Measurements from ENCODE around the gene GLB1L3.
"Not testable (repeated sequence)": the region's sequence is repeated elsewhere in the genome, so short reads cannot be mapped to it uniquely, and the experiment has no call there.

Gene GLB1L3

DNA sequence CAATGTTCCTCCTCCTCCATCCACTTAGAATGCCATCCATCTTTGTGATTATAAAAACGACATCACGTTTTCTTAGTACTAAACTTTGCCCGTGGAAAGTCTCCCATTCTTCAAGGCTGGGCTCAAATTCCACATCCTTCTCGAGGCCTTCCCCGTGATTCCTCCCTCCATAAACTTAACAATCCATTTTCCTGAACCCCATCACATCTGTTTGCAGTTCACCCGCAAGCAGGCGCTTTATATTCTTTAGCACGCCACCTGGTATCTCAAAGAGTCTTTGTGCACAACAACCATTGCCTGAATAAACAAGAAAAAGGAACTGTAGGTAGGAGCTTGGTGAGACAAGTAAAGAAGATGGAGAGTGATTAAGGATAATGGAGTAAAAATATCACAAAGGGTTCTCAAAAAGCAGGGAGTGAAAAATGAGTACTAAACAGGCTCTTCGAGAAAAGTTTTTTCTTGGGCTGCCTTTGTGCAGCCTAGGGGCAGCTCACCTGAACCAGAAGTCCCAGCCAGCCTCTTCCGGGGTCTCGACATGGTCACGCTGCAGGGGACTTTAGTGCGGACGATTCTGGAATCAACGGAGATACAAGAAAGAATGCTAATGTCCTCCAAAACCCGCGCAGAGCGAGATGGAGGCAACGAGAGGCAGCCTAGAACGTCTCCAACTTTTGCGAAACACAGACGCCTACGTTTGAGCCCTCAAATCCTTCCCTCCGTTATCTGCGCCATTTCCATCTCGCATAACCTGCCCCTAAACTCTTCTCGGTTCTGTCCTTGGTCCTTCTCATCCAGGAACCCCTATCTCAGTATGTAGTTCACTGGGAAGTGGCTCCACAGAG is 23.6 kb upstream of the GLB1L3 start:
- no peak for DNase-seq

DNA sequence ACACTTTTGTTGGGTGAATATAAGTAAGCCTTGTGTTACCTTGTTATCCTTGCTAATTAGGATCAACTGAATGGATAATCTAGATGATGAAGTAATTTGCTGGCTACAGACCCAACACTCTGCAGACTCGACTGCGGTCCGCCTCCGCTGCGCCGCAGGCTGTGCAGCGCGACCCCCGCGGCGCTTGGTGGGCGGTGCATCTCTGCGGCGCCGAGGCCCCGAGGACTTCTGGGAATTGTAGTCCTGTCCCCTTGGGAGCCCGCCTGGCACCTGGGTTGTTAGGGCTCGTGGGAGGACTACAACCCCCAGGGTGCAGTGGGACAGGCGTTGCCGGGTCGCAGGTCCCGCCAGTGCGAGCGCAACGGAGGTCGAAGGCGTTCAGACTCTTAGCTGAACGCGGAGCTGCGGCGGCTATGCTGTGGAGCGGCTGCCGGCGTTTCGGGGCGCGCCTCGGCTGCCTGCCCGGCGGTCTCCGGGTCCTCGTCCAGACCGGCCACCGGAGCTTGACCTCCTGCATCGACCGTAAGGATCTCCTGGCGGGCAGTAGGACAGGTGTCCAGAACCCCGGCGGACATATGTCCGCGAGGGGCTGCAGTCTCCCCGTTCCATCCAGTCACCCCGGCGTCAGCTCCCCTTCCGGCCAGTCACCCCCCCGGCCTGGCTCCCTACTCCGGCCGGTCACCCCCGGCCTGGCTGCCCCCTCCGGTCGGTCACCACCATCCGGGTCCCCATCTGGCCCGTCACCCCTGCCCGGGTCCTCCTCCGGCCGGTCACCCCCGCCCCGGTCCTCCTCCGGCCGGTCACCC is 22.8 kb upstream of the GLB1L3 start, which contains the start of the genes ACAD8 and THYN1:
Gene ACAD8, plus strand, starts transcription at position 381 of the 806 bp plus-strand sequence. Its CDS starts 33 bp downstream, at position 414.
Gene THYN1, minus strand, starts transcription at position 165 of the 806 bp plus-strand sequence. CDS start 470 bp downstream, outside the sequence.
- DNase-seq: peak; percentile 98

DNA sequence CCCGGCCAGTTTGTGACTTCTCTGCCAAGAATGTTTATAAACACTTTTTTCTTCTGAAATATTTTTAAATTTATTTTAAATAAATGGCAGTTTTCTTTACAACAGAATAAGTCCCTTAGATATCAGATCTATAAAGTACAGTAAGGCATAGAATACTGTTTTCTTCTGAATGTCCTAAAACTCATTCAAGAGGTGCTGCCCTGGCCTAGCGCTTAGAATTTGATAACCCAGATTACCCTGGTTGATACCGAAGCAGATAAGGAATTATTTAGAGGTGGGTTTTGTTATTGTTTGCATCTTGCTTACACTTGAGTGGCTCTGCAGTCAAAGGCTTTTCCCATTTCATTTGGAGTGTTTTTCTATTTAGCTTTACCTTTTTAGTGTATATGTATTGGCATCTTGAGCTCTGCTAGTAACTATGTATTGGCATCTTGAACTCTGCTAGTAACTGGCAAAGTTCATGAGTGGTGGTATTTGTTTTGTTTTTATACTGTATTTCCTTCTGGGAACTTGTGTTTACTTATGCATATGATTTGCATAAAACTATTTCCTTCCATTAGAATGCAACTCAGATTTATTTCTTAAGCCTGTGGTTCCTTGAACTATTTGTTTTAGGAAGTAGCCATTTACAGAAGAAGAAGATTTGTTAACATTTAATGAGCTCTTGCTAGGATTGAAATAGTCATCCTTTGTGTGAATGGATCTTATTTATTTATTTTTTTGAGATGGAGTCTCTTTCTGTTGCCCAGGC is 21.6 kb upstream of the GLB1L3 start:
- no peak for DNase-seq

DNA sequence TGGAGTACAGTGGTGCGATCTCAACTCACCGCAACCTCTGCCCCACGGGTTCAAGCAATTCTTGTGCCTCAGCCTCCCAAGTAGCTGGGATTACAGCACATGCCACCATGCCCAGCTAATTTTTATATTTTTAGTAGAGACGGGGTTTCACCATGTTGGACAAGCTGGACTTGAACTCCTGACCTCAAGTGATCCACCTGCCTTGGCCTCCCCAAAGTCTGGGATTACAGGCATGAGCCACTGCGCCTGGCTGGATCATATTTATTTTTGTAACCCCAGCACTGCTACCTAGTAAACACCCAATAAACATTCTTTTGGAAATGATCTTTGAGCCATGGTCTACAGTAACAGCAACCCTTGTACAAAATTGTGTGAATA is 21.0 kb upstream of the GLB1L3 start:
- DNase-seq: not testable (repeated sequence)

DNA sequence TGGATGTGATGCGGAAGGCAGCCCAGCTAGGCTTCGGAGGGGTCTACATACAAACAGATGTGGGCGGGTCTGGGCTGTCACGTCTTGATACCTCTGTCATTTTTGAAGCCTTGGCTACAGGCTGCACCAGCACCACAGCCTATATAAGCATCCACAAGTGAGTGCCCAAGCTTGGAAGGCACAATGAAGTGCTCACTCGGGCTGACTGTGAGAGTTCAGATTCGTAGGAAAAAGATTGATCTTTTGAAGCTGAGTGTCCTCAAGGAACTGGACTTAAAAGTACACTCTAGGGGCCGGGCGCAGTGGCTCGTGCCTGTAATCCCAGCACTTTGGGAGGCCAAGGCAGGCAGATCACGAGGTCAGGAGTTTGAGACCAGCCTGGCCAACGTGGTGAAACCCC is 19.1 kb upstream of the GLB1L3 start:
- DNase-seq: no peak

DNA sequence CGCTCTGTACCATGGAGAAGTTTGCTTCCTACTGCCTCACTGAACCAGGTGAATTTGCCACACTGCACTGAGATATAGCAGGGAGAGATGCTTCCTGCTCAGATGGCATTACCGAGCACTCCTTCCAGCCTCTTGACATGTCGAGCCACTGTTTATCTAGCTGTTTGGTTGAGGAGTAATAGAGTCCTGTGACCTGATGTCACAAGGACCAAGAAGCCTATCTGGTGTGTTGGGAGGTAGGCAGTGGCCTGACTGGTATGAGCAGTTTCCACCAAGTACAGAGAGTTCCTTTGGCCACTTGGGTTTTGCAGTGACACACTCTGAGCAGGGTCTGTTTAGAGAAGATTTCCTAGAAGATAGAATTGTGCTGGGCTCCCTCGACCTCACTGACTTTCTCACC is 17.6 kb upstream of the GLB1L3 start:
- DNase-seq: no peak

DNA sequence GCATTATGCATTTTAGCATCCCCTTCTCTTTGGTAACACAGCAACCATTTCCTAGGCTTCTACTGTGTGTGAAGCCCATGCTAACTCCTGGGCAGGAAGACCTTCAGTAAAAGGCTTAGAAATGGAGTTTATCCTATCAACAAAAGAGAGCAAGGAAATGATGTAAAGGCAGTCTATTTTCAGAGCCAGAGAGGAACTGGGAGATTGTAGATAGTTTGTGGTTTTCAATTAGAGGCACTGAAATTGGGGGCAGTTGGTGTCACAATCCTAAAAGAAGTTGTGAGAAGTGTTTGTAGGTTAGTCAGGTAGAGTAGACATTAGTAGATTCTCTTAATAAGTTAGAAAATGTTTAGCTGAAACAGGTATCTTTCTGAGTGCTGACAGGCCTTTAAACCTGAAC is 15.7 kb upstream of the GLB1L3 start:
- no peak for DNase-seq

DNA sequence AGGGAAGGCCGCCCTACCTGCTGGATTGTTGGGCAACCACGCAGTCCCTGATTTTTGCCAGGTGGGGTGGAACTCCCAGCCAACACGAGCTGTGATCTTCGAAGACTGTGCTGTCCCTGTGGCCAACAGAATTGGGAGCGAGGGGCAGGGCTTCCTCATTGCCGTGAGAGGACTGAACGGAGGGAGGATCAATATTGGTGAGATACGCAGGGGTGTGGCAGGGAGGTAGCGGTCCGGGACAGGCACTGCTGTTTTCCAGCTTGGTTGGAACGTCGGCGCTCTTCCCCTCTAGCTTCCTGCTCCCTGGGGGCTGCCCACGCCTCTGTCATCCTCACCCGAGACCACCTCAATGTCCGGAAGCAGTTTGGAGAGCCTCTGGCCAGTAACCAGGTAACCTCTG is 15.2 kb upstream of the GLB1L3 start:
- DNase-seq: no peak

DNA sequence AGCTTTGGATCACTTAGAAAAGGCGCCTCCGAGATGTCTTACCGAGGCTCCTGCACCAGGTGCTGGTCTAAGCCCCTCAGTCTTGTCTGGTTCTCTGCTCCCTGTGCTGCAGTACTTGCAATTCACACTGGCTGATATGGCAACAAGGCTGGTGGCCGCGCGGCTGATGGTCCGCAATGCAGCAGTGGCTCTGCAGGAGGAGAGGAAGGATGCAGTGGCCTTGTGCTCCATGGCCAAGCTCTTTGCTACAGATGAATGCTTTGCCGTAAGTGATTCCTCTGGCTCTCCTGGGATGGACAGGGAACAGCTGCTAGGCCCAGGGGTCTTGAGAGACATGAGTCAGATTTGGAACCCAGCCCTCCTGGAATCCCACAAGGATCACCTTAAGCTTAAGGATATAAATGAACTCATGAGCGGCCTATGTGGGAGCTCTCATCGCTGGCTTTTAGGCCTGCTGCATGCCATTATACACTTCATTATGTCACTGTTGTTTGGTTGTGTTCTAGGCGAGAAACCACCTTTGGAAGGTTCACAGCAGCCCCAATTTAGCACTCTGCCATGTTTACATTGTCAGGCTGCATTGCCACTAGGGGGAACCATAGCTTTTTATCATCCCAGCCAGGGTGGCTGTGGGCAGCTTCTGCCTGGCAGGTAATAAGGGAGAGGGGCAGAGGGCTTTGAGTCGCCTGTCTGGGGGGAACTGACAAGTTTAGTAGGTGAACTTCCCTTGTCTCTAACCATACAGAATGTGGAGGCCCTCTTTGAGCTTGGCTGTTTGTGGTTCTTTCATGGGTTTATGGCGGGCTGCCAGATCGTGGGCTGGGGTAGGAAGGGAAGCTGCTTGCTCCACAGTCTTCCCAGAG is 14.3 kb upstream of the GLB1L3 start:
- peak; percentile 18 for DNase-seq

DNA sequence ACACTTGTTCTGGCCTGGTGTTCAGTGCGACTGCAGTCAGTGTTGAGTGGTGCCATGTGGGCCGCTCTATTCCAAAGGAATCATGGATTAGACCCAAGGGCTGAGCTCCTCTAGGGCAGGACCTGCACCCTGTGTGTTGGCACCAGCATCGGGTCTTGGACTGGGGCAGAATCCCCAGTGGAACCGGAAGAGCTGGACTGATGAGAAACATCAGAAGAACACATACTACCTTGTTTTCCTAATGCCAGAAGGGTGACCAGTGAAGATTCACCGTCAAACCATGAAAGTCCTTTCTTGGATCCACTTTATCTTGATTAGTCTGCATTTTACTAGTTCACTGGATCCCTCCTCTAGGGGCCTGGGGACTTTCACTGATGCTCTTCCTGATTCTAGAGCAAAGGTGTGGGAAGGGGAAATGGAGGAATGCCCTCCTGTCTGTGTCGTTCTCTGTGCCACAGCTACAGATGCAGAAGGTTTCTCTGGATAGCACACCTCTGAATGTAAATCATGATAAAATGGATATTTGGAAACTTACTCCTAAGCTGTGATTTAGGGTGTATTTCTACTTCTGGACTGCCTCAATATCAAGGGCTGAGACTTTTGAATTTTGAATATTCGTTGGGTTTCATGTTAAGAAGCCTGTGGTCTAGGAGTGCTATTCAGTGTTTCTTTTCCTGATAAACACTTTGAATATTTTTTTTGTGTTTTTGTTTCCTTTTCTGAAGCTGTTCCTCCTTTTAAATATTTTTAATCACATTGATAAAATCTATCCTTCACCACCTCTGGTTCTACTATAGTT is 11.0 kb upstream of the GLB1L3 start:
- DNase-seq: no peak

DNA sequence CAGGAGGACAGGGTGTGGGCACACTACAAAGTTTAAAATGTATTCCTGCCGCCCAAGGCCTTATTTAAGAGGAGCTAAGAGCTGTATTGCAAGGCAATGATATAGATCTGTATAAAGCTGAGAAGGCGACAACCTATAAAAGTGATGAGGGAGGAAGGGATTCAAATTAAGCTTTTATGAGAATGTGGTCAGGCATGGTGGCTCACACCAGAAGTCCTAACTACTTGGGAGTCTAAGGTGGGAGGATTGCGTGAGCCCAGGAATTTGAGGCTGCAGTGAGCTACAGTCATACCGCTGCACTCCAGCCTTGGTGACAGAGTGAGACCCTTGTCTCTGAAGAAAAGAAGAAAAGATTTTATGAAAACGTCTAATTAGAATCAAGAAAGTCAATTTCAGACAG is 9.7 kb upstream of the GLB1L3 start:
- DNase-seq: no peak

DNA sequence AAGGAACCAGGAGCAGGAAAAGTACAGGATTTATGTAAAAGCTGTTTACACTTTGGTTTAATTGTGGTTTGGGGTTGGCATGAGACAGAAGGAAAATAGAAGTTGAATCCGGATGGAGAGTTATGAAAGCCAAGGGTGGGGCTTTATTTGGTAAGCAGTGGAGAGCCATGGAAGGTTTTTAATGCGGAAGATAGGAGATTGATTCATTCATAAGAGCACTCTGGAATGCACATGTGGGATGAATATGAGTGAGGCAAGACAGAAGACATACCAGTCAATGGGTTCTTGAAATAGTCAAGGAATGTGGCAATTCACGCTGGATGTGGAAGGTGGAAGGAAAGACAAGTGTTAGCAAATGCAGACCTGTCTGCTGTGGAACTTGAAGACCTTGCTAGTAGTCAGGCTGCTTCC is 9.3 kb upstream of the GLB1L3 start:
- DNase-seq: no peak

DNA sequence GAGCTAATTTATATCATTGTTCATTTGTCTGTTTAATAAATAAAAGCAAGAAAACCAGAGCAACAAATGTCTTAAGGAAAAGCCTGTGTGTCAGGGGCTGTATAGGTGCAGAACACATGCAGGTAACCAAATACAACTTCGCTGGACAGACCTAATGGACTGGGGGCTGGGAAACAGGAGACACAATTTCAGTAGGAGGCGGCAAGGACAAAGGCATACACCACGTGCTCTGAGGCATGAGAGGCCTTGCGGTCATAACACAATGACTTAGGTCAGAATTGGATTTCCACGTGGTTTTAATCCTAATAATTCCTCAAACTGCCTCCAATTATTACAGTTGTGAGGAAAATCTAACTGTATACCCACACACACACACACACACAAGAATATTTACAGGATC is 8.7 kb upstream of the GLB1L3 start:
- no peak for DNase-seq

DNA sequence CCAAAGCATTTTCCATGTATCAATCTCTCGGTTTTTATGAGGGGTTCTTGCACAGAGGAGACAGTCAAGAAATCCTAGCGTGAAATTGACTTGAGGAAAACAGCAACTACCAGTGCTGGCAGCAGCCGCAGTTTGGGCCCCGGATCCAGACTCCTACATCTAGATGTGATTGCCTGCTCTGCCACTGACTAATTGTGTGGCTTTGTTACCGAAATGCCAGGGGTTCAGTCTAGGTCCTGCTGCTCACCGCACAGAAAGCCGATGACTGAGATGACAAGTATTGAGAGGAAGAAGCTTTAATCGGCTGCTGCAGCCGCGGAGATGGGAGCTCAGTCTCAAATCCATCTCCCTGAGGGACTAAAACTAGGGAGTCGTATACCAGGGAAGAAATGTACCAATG is 8.2 kb upstream of the GLB1L3 start:
- no peak for DNase-seq

DNA sequence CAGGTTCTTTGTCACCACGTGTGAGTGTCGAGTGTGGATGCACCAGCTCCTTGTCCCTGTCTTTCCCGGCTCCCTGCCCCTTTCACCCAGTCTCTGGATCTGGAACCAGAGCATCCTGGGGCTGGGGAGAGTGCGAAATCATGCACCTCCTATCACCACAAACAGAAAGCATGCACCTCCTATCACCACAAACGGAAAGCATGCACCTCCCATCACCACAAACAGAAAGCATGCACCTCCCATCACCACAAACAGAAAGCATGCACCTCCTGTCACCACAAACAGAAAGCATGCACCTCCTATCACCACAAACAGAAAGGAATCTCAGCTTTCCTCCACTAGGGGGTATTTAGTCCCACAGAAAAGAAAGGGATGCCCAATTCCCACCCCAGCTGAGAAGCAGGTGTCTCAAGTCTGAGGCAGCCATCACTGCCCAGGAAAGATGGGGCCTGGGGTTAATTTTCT is 5.9 kb upstream of the GLB1L3 start:
- DNase-seq: peak; percentile 11

DNA sequence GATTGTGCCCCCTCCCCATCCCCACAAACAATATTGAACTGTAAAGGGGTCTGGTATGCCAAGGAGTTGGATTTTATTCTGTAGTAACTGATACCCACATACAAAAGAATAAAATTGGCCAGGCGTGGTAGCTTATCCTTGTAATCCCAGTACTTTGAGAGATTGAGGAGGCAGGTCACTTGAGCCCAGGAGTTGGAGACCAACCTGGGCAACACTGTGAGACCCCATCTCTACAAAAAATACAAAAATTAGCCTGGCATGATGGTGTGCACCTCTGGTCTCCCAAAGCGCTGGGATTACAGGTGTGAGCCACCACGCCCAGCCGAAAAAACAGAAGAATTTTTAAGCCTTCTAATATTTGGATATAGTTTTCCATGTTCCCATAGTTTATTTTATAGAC is 4.2 kb upstream of the GLB1L3 start:
- no peak for DNase-seq

DNA sequence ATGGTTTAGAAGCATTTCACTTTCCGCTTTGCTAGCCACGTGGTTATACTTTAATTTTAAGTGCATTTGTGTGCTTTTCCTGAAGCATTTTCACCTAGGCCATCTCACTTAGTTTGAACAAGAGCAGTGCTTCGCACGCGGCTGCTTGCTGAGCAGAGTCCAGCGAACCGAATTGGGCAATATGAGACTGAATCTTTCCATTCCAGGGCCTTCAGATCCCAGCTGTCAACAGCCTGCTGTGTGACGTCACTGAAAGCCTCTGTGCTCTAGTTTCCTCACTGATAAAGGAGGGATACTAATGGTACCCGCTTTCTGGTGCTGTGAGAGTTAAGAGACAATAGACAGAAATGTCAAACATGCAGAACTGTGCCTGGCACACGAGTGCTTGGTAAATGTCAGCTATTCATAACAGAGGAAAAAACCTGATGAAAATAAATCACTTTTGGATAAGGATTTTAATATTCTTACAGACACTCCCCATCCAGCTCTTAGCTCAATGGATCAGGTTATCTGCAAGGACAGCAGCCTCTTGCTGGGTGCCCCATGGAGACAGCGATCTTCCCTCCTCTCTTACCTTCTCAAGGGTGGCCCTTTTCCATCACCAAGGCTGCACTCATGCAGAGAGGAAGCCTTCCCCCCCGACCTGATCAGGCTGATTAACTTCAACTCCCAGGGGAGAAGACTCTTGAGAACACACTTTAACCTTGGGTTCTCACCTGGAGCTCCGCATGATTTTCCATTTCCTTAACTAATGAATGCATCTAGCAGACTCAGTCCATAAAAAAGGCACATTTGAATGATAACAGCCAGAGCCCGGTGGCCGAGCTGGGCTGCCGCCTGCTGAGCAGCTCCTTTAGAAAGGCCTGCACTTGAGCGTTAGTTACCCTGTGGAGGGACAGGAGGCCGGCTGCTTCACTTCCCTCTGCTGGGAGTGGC is 3.5 kb upstream of the GLB1L3 start:
- peak; percentile 41 for DNase-seq

DNA sequence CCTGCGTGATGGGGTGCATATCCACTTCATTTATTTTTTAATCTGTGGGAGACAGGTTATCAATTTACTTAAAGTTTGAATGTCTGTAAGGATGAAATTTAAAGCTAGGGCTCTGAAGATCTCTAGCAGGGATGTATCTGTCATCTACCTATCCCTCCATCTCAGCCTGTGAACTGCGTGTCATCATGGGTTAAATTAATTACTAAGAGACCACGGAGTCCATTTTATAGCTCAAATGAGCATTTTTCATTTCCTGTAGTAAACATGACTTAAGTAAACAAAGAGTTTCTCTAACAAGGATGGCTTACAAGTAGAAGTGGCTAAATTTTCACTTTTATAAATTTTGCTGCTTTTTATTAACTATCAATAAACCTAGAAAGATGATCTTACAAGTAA is 2.9 kb upstream of the GLB1L3 start:
- DNase-seq: no peak

DNA sequence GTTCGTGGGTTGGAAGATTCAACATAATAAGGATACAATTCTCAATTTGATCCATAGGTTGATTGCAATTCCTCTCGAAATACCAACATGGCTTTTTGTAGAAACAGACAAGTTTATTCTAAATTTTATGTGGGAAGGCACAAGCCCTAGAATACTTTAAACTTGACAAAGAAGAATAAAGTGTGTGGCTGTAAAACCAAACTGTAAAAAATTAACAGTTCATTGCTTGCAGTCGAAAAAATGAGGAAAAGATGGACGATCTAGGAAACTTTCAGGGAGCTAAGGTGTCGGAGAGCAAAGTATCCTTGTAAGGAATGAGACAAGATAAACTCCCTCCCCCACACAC is 1.0 kb upstream of the GLB1L3 start:
- no peak for DNase-seq

Data from NCI-H1092 (cell line).